ENCODE measurements around the gene NME7.
"Not testable (repeated sequence)": the region's sequence is repeated elsewhere in the genome, so short reads cannot be mapped to it uniquely, and the experiment has no call there.

The NME7 gene

DNA sequence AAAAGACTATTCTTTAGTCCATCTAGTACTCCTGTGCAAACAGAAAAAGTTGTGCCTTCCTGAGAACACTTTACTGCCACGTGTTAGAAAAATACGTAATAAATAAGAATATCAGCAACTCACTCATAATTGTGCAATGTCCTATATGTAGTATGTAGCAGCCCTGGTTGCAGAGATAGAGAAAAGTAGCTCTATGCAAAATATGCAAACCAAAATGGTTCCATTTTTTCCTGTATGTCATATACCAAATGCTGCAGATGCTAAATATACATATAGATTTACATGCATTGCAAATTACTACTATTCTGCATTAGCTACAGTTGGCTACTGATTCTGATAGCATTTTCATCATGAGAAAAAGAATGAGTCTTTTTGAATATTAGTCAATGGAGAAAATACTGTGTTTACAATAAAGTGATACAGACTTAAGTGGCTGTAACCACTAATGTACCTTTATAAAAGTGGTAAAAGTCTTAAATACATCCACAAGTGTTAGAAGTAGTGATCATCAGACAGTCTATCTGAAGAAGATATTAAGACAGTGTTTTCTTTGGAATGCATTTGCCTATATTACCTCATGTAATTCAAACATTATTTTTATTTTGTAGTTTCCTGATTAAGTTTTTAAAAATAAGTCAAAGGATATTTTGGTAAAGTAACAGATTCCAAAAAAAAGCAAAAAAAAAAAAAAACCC lies 19.8 kb downstream of the NME7 start:
- Histone ChIP-seq H3K4me1 (no peaks in the 10 kb centered on the region), H3K9me3 (no peaks in the 10 kb centered on the region), H3K36me3 (no peaks in the 10 kb centered on the region), H3K27me3 (no peaks in the 10 kb centered on the region), H3K4me3 (ENCODE audit: low read depth, low read length) (no peak overlapping the region)
- no peak for TF ChIP-seq CTCF (IDR thresholded peaks at IDR 0.05; ENCODE audit: low read depth, low read length)
- DNase-seq, result no peak

- Histone ChIP-seq H3K9me3 (no peaks in the 10 kb centered on the region), H3K4me3 (ENCODE audit: low read depth, low read length) (no peak overlapping the region), H3K36me3 (no peaks in the 10 kb centered on the region), H3K27me3 (no peaks in the 10 kb centered on the region), H3K4me1 (no peaks in the 10 kb centered on the region)
- TF ChIP-seq CTCF (IDR thresholded peaks at IDR 0.05; ENCODE audit: low read depth, low read length), result no peak
- DNase-seq, result no peak
These were observed 21.5 kb downstream of the NME7 start for GRCh38 chr1:169346036-169346589.

GRCh38 chr1:169345511-169345910 lies 22.1 kb downstream of the NME7 start:
- Histone ChIP-seq H3K4me3 (ENCODE audit: low read depth, low read length) (no peak overlapping the region), H3K4me1 (no peaks in the 10 kb centered on the region), H3K27me3 (no peaks in the 10 kb centered on the region), H3K9me3 (no peaks in the 10 kb centered on the region), H3K36me3 (no peaks in the 10 kb centered on the region)
- TF ChIP-seq CTCF (IDR thresholded peaks at IDR 0.05; ENCODE audit: low read depth, low read length), result no peak
- DNase-seq, result no peak

DNA sequence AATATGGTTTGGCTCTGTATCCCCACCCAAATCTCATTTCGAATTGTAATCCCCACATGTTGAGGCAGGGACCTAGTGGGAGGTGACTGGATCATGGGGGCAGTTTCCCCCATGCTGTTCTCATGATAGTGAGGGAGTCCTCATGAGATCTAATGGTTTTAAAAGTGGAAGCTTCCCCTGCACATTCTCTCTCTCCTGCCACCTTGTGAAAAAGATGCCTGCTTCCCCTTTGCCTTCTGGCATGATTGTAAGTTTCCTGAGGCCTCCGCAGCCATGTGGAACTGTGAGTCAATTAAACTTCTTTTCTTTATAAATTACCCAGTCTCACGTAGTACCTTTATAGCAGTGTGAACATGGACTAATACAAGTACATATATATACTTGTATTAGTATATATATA lies 25.5 kb downstream of the NME7 start:
- not testable (repeated sequence) for H3K27me3 ChIP-seq; H3K4me3 ChIP-seq (ENCODE audit: low read depth, low read length); H3K36me3 ChIP-seq; H3K9me3 ChIP-seq; H3K4me1 ChIP-seq; DNase-seq

GRCh38 chr1:169340882-169341281 lies 26.7 kb downstream of the NME7 start:
- no peaks in the 10 kb centered on the region for H3K36me3 ChIP-seq
- no peaks in the 10 kb centered on the region for H3K27me3 ChIP-seq
- H3K4me1 ChIP-seq, result no peaks in the 10 kb centered on the region
- no peaks in the 10 kb centered on the region for H3K9me3 ChIP-seq
- DNase-seq, result no peak
- TF ChIP-seq CTCF (IDR thresholded peaks at IDR 0.05; ENCODE audit: low read depth, low read length), result no peak
- H3K4me3 ChIP-seq (ENCODE audit: low read depth, low read length), result no peak overlapping the region

DNA sequence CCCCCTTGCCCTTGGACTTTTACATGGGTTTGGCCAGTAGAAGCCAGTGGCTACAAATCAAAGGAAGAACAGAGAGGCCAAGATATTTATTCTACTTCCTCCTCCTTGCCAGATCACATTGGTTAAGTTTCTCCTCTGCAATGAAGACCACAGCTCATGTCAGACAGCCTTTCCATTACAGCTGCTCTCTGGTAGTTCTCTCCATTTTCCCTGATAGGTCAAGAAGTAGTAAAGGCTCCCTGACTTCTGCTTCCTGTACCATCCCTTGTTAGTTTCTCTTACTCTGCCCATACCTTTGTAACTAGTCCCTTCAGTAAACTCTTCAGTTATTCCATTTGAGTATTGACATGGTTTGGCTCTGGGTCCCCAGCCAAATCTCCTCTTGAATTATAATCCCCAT lies 27.8 kb downstream of the NME7 start:
- no peaks in the 10 kb centered on the region for H3K4me1 ChIP-seq
- H3K36me3 ChIP-seq, result no peaks in the 10 kb centered on the region
- H3K27me3 ChIP-seq, result no peaks in the 10 kb centered on the region
- H3K9me3 ChIP-seq, result no peaks in the 10 kb centered on the region
- no peak overlapping the region for H3K4me3 ChIP-seq (ENCODE audit: low read depth, low read length)
- DNase-seq, result no peak
- TF ChIP-seq CTCF (IDR thresholded peaks at IDR 0.05; ENCODE audit: low read depth, low read length), result no peak
